Panc1 (cell line): Measurements from ENCODE around the gene SIRPB1. TPM values are rescaled to one million over a fixed set of nuclear protein-coding genes. Genes with fewer than 3 reads are reported as not detected.

Experiments used
- ATAC-seq: fragments of 200-7000 bp; cut with Tn5 transposase; 2 replicates; pipeline ENCODE4 v1.9.1; 2020; ENCODE audit warnings: mild to moderate bottlenecking, moderate library complexity
- BruUV-seq: library from RNA; stranded (reverse); fragments of 400-500 nt; replicated peaks from 2 replicates; lab custom pipeline; 2021; lab: Mats Ljungman, UMichigan
- CTCF ChIA-PET: fragments of 300-600 bp; sonication (Branson Sonifier 250); formaldehyde crosslinking; loops from one replicate; lab custom pipeline; 2022; ENCODE audit warnings: antibody characterized with exemption; lab: Charles Lee
- POLR2A ChIA-PET: fragments of 300-600 bp; sonication (Branson Sonifier 250); formaldehyde crosslinking; loops from one replicate; lab custom pipeline; 2022; ENCODE audit warnings: antibody characterized with exemption; lab: Charles Lee
- DNase-seq: peaks from one replicate; pipeline ENCODE4 v3.0.0-alpha.2; 2010; ENCODE audit warnings: low read depth, low spot score
- H3K27ac ChIP-seq: 2 replicates; pipeline ENCODE4 v1.5.1; 2011; ENCODE audit warnings: mild to moderate bottlenecking, low read length, inconsistent platforms
- H3K27me3 ChIP-seq: fragments of 200-500 bp; sonication (Bioruptor generic); 2 replicates; pipeline ENCODE4 v1.6.0; 2014; ENCODE audit warnings: low read length, inconsistent platforms; ENCODE audit not compliant: control insufficient read depth, insufficient read depth
- H3K36me3 ChIP-seq: fragments of 200-500 bp; sonication (Bioruptor generic); 2 replicates; pipeline ENCODE4 v1.5.1; 2014; ENCODE audit warnings: inconsistent platforms, mild to moderate bottlenecking, low read length, moderate library complexity; ENCODE audit not compliant: control insufficient read depth, insufficient read depth
- H3K4me1 ChIP-seq: 2 replicates; pipeline ENCODE4 v1.5.1; 2011; ENCODE audit warnings: inconsistent platforms, mild to moderate bottlenecking, low read length, moderate library complexity; ENCODE audit not compliant: control insufficient read depth, insufficient read depth
- H3K4me3 ChIP-seq, 2 experiments: 2 replicates each; pipeline ENCODE4 v1.5.1; 2011 to 2012; ENCODE audit warnings: low read depth in 2 of 2, low read length in 2 of 2, mild to moderate bottlenecking in 2 of 2, inconsistent platforms in 1 of 2, moderate library complexity in 1 of 2
- H3K9me3 ChIP-seq: fragments of 200-500 bp; sonication (Bioruptor generic); 2 replicates; pipeline ENCODE4 v1.5.1; 2014; ENCODE audit warnings: low read depth, mild to moderate bottlenecking, inconsistent platforms, low read length, moderate library complexity; ENCODE audit not compliant: control insufficient read depth, insufficient read depth
- CTCF ChIP-seq: fragments of 450-650 bp; IDR thresholded peaks from 2 replicates; pipeline ENCODE4 v1.5.1; 2017; ENCODE audit warnings: mild to moderate bottlenecking
- POLR2AphosphoS5 ChIP-seq: IDR thresholded peaks from 2 replicates; pipeline ENCODE4 v1.6.1; 2012; ENCODE audit warnings: mild to moderate bottlenecking, low read depth, low read length, moderate library complexity
- REST ChIP-seq, 2 experiments: IDR thresholded peaks; 2 replicates each; pipeline ENCODE4 v1.6.1; 2011 to 2012; ENCODE audit warnings: low read depth in 2 of 2, control low read depth in 1 of 2, low read length in 1 of 2, mild to moderate bottlenecking in 1 of 2, moderate library complexity in 1 of 2; ENCODE audit not compliant: insufficient read depth in 1 of 2
- SIN3A ChIP-seq: IDR thresholded peaks from 2 replicates; pipeline ENCODE4 v1.6.1; 2012; ENCODE audit warnings: low read depth, mild to moderate bottlenecking, low read length, moderate library complexity, borderline replicate concordance; ENCODE audit not compliant: insufficient read depth
- TCF7L2 ChIP-seq: IDR thresholded peaks from 2 replicates; pipeline ENCODE4 v1.6.1; 2011; ENCODE audit warnings: mild to moderate bottlenecking, low read depth, low read length, inconsistent platforms
- in situ Hi-C: cut with HindIII; loops from 2 replicates; pipeline ENCODE4 v1.10.0; 2016; ENCODE audit warnings: low sequenced_read_pairs, low pct_unique_long_range_greater_than_20kb
- intact Hi-C: fragments of 100-400 bp; cut with micrococcal nuclease; formaldehyde crosslinking; loops from one replicate; pipeline ENCODE4 v1.10.0; 2022; ENCODE audit not compliant: unreplicated experiment
- total RNA-seq: library from RNA; stranded (reverse); gene quantifications from one replicate; pipeline ENCODE4 v1.2.1, GENCODE V29; 2021; ENCODE audit not compliant: unreplicated experiment

SIRPB1 gene
- total RNA-seq, 1 experiment from 2014 or later = 0.72 TPM

GRCh38 chr20:1652104-1652503, 32.3 kb upstream of the SIRPB1 start:
- no peaks in the 10 kb centered on the region for H3K36me3 ChIP-seq
- no peak overlapping the region for H3K4me3 ChIP-seq
- H3K27ac ChIP-seq = no peak overlapping the region
- in situ Hi-C loops (no loop called here), intact Hi-C loops (no loop called here)
- ChIA-PET POLR2A (no interaction called here), CTCF (no interaction called here)
- BruUV-seq = no TSS peak
- H3K4me1 ChIP-seq = no peaks in the 10 kb centered on the region
- TF ChIP-seq POLR2AphosphoS5 (no peak), CTCF (no peak), SIN3A (no peak), TCF7L2 (no peak), REST (IDR thresholded peaks at IDR 0.05; ENCODE audit: insufficient read depth in 1 of 2, low read depth in 2 of 2, low read length in 1 of 2) (no peak)
- ATAC-seq (no peak), DNase-seq (no peak)
- no peaks in the 10 kb centered on the region for H3K9me3 ChIP-seq
- H3K27me3 ChIP-seq = 0 out of 2 replicates have a peak, but pooled peaks cover 6% of the 10 kb centered on the region

- intact Hi-C loops (no loop called here), in situ Hi-C loops (no loop called here)
- Histone ChIP-seq H3K27ac (no peak overlapping the region), H3K36me3 (no peaks in the 10 kb centered on the region), H3K4me1 (no peaks in the 10 kb centered on the region), H3K27me3 (0 out of 2 replicates have a peak, but pooled peaks cover 6% of the 10 kb centered on the region), H3K9me3 (no peaks in the 10 kb centered on the region), H3K4me3 (no peak overlapping the region)
- BruUV-seq = no TSS peak
- no peak for ATAC-seq
- POLR2A ChIA-PET = no interaction called here
- CTCF ChIA-PET = no interaction called here
- TF ChIP-seq TCF7L2 (no peak), POLR2AphosphoS5 (no peak), SIN3A (no peak), CTCF (no peak), REST (IDR thresholded peaks at IDR 0.05; ENCODE audit: insufficient read depth in 1 of 2, low read depth in 2 of 2, low read length in 1 of 2) (no peak)
- DNase-seq = no peak
Observed at GRCh38 chr20:1651268-1652058, 31.7 kb upstream of the SIRPB1 start.
